ENCODE data around the gene PIF1.
"Not testable (repeated sequence)": the region's sequence is repeated elsewhere in the genome, so short reads cannot be mapped to it uniquely, and the experiment has no call there.

Gene PIF1

DNA sequence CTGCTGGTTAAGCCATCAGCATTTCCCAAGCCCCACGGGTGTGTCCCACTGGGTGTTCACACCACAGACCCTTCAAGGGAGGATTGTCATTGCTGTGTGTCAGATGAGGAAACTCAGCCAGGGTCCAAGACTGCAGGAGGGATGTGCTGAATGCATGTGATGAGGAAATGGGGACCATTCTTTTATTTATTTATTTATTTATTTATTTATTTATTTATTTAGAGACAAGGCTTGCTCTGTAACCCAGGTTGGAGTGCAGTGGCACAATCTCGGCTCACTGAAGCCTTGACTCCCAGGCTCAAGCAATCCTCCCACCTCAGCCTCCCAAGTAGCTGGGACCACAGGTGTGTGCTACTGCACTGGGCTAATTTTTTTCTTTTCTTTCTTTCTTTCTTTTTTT lies 20.8 kb downstream of the PIF1 start:
- no peak for DNase-seq (ENCODE audit: extremely low read depth, low read depth)
- no peak overlapping the region for H3K4me3 ChIP-seq (replicated peaks; ENCODE audit: low read depth, low read length)
- TF ChIP-seq, protein P1, sequence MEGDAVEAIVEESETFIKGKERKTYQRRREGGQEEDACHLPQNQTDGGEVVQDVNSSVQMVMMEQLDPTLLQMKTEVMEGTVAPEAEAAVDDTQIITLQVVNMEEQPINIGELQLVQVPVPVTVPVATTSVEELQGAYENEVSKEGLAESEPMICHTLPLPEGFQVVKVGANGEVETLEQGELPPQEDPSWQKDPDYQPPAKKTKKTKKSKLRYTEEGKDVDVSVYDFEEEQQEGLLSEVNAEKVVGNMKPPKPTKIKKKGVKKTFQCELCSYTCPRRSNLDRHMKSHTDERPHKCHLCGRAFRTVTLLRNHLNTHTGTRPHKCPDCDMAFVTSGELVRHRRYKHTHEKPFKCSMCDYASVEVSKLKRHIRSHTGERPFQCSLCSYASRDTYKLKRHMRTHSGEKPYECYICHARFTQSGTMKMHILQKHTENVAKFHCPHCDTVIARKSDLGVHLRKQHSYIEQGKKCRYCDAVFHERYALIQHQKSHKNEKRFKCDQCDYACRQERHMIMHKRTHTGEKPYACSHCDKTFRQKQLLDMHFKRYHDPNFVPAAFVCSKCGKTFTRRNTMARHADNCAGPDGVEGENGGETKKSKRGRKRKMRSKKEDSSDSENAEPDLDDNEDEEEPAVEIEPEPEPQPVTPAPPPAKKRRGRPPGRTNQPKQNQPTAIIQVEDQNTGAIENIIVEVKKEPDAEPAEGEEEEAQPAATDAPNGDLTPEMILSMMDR (IDR thresholded peaks at IDR 0.05; ENCODE audit: low read depth, low read length, missing control alignments) = no peak

DNA sequence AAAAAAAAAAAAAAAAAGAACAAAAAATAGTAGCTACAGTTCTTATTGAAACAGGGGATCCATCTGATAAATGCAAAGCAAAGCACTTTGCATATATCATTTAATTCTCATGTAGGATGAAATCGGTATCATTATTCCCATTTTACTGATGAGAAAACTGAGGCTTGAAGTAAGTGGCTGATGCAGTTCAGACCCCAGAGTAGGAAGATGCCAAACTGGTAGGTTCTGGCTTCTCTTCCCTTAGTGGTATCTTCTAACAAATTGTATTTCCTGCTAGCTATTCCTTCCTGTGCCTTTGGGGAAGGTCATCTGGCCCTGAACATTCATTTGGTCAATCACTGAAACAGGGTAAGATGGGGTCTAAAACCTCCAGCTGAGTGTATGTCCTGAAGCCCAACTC lies 21.9 kb downstream of the PIF1 start:
- H3K4me3 ChIP-seq (replicated peaks; ENCODE audit: low read depth, low read length) = no peak overlapping the region
- no peak for DNase-seq (ENCODE audit: extremely low read depth, low read depth)
- TF ChIP-seq, protein P1 (IDR thresholded peaks at IDR 0.05; ENCODE audit: low read depth, low read length, missing control alignments) = no peak

DNA sequence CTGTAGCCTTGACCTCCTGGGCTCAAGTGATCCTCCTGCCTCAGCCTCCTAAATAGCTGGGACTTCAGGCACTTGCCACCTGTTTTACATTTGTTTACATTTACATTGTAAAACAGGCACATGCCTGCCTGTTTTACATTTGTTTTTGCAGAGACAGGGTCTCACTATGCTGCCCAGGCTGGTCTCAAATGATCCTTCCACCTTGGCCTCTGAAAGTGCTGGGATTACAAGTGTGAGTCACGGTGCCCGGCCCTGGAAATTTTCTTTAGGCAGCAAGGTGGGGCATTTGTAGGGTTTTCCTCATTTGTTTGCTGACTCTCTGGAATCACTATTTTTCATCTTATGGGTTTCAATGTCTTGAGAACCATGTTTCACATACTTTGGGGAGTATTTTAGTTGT lies 25.0 kb downstream of the PIF1 start:
- no peak for DNase-seq (ENCODE audit: extremely low read depth, low read depth)
- no peak overlapping the region for H3K4me3 ChIP-seq (replicated peaks; ENCODE audit: low read depth, low read length)
- TF ChIP-seq, protein P1 (IDR thresholded peaks at IDR 0.05; ENCODE audit: low read depth, low read length, missing control alignments) = no peak

DNA sequence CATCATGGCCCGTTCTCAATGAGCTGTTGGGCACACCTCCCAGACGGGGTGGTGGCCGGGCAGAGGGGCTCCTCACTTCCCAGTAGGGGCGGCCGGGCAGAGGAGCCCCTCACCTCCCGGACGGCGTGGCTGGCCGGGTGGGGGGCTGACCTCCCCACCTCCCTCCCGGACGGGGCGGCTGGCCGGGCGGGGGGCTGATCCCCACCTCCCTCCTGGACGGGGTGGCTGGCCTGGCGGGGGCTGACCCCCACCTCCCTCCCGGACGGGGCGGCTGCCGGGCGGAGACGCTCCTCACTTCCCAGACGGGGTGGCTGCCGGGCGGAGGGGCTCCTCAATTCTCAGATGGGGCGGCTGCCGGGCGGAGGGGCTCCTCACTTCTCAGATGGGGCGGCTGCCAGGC lies 26.5 kb downstream of the PIF1 start:
- not testable (repeated sequence) for DNase-seq (ENCODE audit: extremely low read depth, low read depth); H3K4me3 ChIP-seq (replicated peaks; ENCODE audit: low read depth, low read length)

DNA sequence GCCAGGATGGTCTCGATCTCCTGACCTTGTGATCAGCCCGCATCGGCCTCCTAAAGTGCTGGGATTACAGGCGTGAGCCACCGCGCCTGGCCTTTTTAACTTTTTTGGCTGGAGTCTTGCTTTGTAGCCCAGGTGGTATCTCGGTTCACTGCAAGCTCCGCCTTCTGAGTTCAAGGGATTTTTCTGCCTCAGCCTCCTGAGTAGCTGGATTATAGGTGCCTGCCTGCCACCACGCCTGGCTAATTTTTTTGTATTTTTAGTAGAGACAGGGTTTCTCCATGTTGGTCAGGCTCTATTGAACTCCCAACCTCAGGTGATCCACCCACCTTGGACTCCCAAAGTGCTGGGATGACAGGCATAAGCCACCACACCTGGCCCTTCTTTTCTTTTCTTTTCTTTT lies 29.5 kb downstream of the PIF1 start:
- not testable (repeated sequence) for DNase-seq (ENCODE audit: extremely low read depth, low read depth); H3K4me3 ChIP-seq (replicated peaks; ENCODE audit: low read depth, low read length)

DNA sequence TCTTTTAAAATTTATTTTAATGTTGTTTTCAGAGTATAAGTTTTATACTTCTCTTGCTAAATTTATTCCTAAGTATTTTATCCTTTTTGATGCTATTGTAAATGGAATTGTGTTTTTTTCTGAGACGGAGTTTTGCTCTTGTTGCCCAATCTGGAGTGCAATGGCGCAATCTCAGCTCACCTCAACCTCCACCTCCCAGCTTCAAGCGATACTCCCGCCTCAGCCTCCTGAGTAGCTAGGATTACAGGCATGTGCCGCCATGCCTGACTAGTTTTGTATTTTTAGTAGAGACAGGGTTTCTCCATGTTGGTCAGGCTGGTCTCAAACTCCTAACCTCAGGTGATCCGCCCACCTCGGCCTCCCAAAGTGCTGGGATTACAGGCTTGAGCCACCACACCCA lies 30.1 kb downstream of the PIF1 start:
- DNase-seq (ENCODE audit: extremely low read depth, low read depth); H3K4me3 ChIP-seq (replicated peaks; ENCODE audit: low read depth, low read length): not testable (repeated sequence)

DNA sequence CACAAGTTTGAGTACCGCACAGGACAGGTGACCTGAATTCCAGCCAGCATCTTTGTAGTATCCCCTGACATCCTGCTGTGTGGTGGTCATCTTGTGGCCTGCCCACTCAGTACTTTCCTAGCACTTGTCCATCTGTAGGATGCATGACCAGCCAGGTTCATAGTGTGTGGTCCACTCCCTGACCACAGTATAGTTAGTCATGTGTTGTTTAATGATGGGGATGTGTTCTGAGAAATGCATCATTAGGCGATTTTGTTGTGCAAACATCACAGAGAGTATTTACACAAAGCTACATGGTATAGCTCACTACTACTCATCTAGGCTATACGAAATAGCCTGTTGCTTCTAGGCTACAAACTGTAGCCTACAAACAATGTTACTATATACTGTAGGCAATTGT lies 33.2 kb downstream of the PIF1 start:
- no peak overlapping the region for H3K4me3 ChIP-seq (replicated peaks; ENCODE audit: low read depth, low read length)
- TF ChIP-seq, protein P1 (IDR thresholded peaks at IDR 0.05; ENCODE audit: low read depth, low read length, missing control alignments) = no peak
- no peak for DNase-seq (ENCODE audit: extremely low read depth, low read depth)

DNA sequence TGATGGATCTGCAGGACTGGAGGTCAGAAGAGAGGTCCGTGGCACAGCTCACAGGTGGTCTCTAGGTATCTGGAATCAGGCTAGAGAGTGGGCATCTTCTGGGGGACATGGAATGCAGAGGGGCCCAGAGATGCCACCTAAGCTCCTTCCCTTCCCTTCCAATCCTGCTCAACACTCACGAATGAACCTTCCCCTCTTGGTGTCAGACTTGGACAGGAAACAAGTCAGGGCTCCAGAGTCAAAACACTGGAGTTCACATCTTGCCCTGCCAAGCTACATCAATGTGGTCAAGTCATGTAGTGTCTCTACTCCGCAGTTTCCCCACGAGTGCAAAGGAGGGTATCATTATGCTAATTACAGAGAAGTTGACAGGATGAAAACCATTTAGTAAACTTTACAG lies 34.0 kb downstream of the PIF1 start:
- DNase-seq (ENCODE audit: extremely low read depth, low read depth) = no peak
- TF ChIP-seq, protein P1 (IDR thresholded peaks at IDR 0.05; ENCODE audit: low read depth, low read length, missing control alignments) = no peak
- no peak overlapping the region for H3K4me3 ChIP-seq (replicated peaks; ENCODE audit: low read depth, low read length)

DNA sequence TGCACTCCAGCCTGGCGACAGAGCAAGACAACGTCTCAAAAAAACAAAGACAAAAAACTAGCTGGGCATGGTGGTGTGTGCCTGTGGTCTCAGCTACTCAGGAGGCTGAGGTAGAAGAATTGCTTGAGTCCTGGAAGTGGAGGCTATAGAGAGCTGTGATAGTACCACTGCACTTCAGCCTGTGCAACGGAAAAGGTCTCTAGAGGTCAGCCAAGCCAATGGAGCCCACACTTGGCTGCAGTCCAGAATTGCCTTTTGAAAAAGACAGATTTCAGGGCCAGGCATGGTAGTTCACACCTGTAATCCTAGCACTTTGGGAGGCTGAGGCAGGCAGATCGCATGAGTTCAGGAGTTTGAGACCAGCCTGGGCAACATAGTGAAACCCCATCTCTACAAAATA lies 41.7 kb downstream of the PIF1 start:
- TF ChIP-seq, protein P1 (IDR thresholded peaks at IDR 0.05; ENCODE audit: low read depth, low read length, missing control alignments) = no peak
- no peak for DNase-seq (ENCODE audit: extremely low read depth, low read depth)
- H3K4me3 ChIP-seq (replicated peaks; ENCODE audit: low read depth, low read length) = no peak overlapping the region

Measured in HFF-Myc (cell line).